Body of pancreas (tissue), 4 donors: ENCODE data around the gene MYEOV. TPM values are rescaled to one million over a fixed set of nuclear protein-coding genes. Genes with fewer than 3 reads are reported as not detected.
A peak's percentile ranks its signal among the peaks of the same experiment; 100 is the strongest.

Experiments
- ATAC-seq: fragments of 150-250 bp; one replicate; pipeline ENCODE4 v1.9.1; 2016
- DNase-seq, 4 donors: peaks; one replicate each; pipeline ENCODE4 v3.0.0-alpha.2; 2019
- H3K27ac ChIP-seq, 4 donors: fragments of 200-600 bp; sonication (generic); 1 replicate in 3 of 4; 2 replicates in 1 of 4; pipeline versions ENCODE4 v1.5.1 to v1.6.1; 2016 to 2019; ENCODE audit warnings: mild to moderate bottlenecking in 1 of 4, mixed read lengths in 1 of 4, moderate library complexity in 1 of 4
- H3K27me3 ChIP-seq, 2 donors: fragments of 200-600 bp; sonication (generic); one replicate each; pipeline ENCODE4 v1.6.0; 2016; ENCODE audit warnings: mild to moderate bottlenecking in 1 of 2
- H3K36me3 ChIP-seq, 2 donors: fragments of 200-600 bp; sonication (generic); replicated peaks in 1 of 2; 2 replicates each; pipeline ENCODE4 v1.5.1; 2016; ENCODE audit warnings: low read depth in 2 of 2; ENCODE audit not compliant: insufficient read depth in 1 of 2
- H3K4me1 ChIP-seq: fragments of 200-600 bp; sonication (generic); one replicate; pipeline ENCODE4 v1.6.0; 2016
- H3K4me3 ChIP-seq, 2 donors: fragments of 200-600 bp; sonication (generic); 1 replicate in 1 of 2; 2 replicates in 1 of 2; pipeline ENCODE4 v1.5.1; 2016 to 2019
- H3K9me3 ChIP-seq, 3 donors: fragments of 200-600 bp; sonication (generic); 1 replicate in 2 of 3; 2 replicates in 1 of 3; pipeline ENCODE4 v1.5.1; 2016
- POLR2A ChIP-seq, 3 donors: fragments of 450-650 bp; IDR thresholded peaks; one replicate each; pipeline ENCODE4 v1.6.1; 2016; ENCODE audit warnings: antibody characterized with exemption in 3 of 3, mild to moderate bottlenecking in 2 of 3
- WGBS, 2 donors: methylation state at CpG; one replicate each; pipeline ENCODE4 v1.1.5; 2017; 5-methylcytosine and 5-hydroxymethylcytosine counted together
- intact Hi-C: fragments of 100-400 bp; cut with DNase I; formaldehyde crosslinking; loops from one replicate; pipeline ENCODE4 v1.15.1; 2023
- total RNA-seq, 2 donors: library from RNA; depleted of rRNA; stranded (reverse); fragments of >200 nt; gene quantifications; one replicate each; pipeline ENCODE4 v1.1.0, GENCODE V29; 2016
- TF ChIP-seq, protein P1 (sequence below), 7 experiments: fragments of 450-650 bp in 4 of 7; fragments of 200-600 bp in 3 of 7; sonication (generic) in 3 of 7; IDR thresholded peaks; one replicate each; pipeline ENCODE4 v1.5.1; 2016 to 2019; ENCODE audit warnings: antibody characterized with exemption in 7 of 7

MYEOV gene
- total RNA-seq, 2 donors from 2014 or later = 2.3 to 7.0 TPM

DNA sequence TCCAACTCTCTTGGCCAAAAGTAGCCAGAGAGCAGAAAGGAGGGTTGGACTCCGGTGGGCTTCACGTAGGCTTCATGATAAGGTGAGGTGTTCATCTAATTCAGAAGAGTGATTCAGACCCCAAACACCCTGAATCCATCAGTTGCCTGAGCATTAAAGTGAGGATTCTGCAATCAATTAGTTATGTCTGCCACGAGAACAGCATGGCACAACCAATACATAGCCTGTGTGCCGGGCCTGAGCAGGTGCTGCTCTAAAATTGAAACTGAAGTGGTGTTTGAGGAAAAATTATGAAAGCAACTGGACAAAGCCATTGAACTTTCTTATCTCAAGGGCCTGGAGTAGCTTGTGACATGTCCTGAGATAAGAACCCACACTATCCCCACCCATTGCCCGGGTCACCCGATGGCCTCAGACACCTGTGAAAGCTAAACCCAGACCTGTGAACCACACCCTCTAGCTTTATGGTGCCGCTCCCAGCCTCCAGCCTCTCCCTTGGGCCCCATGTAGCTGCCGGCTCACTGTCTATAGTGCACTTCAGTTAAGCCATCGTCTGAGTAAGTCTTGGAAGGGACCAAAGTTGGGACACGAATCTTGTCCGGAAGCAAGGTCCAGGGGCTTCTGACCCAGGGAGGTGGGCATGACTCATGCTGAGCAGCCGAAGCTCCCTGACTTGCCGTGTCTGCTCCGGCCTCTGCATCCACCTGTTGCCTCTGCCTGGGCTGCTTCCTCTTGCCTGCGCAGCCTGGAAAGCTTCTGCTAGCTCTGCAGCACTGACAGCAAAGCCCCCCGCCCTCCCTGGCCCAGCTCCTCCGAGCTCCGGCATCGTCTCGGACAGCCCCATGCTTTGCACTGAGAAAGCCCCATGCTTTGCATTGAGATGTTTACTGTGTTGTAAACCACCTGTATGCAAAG, 5.7 kb upstream of the MYEOV start:
- Histone ChIP-seq H3K4me3 (no peak overlapping the region), H3K27me3 (no peaks in the 10 kb centered on the region), H3K9me3 (no peaks in the 10 kb centered on the region), H3K36me3 (no peaks in the 10 kb centered on the region), H3K27ac (peak overlapping the region in 3 of 4 donors; percentile 36 to 59 (median 41)), H3K4me1 (peaks cover 11% of the 10 kb centered on the region)
- no peak for TF ChIP-seq POLR2A (IDR thresholded peaks at IDR 0.05)
- TF ChIP-seq, protein P1, sequence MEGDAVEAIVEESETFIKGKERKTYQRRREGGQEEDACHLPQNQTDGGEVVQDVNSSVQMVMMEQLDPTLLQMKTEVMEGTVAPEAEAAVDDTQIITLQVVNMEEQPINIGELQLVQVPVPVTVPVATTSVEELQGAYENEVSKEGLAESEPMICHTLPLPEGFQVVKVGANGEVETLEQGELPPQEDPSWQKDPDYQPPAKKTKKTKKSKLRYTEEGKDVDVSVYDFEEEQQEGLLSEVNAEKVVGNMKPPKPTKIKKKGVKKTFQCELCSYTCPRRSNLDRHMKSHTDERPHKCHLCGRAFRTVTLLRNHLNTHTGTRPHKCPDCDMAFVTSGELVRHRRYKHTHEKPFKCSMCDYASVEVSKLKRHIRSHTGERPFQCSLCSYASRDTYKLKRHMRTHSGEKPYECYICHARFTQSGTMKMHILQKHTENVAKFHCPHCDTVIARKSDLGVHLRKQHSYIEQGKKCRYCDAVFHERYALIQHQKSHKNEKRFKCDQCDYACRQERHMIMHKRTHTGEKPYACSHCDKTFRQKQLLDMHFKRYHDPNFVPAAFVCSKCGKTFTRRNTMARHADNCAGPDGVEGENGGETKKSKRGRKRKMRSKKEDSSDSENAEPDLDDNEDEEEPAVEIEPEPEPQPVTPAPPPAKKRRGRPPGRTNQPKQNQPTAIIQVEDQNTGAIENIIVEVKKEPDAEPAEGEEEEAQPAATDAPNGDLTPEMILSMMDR (IDR thresholded peaks at IDR 0.05) = no peak
- no peak for ATAC-seq
- WGBS, 2 donors = 81 to 85% methylated on average over 15 to 20 of the region's 20 CpGs
- DNase-seq = no peak
- intact Hi-C loops = no loop called here

DNA sequence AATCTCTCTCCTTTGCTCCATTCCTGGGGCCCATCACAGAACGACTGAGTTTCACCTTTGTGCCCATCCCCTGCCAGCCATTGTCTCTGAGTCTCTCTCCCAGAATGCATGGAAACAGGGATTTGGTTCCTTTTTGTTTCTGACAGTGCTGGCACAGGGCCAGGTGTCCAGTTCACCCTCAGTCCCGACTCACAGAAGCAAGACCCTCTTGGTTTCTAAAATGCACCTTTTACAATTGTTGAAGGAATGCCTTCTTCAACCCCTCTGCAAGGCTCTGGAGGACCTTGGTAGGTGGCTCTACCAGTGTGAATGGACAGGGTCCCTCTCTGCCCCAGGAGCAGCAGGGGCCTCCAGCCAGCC, 5.1 kb upstream of the MYEOV start:
- Histone ChIP-seq H3K4me3 (no peak overlapping the region), H3K36me3 (no peaks in the 10 kb centered on the region), H3K27ac (no peak overlapping the region), H3K9me3 (no peaks in the 10 kb centered on the region), H3K27me3 (no peaks in the 10 kb centered on the region), H3K4me1 (peaks cover 11% of the 10 kb centered on the region)
- ATAC-seq = no peak
- intact Hi-C loops = no loop called here
- TF ChIP-seq POLR2A (IDR thresholded peaks at IDR 0.05) = no peak
- TF ChIP-seq, protein P1 (IDR thresholded peaks at IDR 0.05) = no peak
- WGBS, 2 donors = 61 to 62% methylated on average over 2 of the region's 2 CpGs
- no peak for DNase-seq

DNA sequence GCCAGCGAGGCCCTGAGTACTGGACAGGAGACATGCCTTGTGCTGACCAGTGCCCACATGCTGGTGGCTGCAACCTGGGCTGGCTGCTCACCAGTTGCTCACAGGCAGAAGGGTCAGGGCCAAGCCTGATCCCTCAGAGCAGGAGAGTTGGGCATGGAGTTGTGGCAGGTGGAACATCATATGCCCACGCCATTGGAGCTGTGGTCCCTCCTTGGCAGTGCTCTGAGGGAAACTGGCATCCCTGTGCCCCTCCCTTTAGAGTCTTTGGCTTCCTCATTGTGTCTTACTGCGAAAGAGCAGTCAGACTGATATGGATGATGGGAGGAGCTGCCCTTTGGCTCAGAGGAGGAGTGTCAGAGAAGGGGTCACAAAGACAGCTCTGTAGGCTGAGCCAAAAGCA, 3.1 kb upstream of the MYEOV start:
- no peaks in the 10 kb centered on the region for H3K27me3 ChIP-seq
- DNase-seq = no peak
- intact Hi-C loops = no loop called here
- no peak for ATAC-seq
- H3K36me3 ChIP-seq = no peaks in the 10 kb centered on the region
- no peaks in the 10 kb centered on the region for H3K9me3 ChIP-seq
- TF ChIP-seq POLR2A (IDR thresholded peaks at IDR 0.05) = no peak
- TF ChIP-seq, protein P1 (IDR thresholded peaks at IDR 0.05) = no peak
- WGBS, 2 donors = 87 to 100% methylated on average over 2 to 3 of the region's 3 CpGs
- no peak overlapping the region for H3K4me3 ChIP-seq
- H3K27ac ChIP-seq = no peak overlapping the region
- H3K4me1 ChIP-seq = peaks cover 11% of the 10 kb centered on the region

DNA sequence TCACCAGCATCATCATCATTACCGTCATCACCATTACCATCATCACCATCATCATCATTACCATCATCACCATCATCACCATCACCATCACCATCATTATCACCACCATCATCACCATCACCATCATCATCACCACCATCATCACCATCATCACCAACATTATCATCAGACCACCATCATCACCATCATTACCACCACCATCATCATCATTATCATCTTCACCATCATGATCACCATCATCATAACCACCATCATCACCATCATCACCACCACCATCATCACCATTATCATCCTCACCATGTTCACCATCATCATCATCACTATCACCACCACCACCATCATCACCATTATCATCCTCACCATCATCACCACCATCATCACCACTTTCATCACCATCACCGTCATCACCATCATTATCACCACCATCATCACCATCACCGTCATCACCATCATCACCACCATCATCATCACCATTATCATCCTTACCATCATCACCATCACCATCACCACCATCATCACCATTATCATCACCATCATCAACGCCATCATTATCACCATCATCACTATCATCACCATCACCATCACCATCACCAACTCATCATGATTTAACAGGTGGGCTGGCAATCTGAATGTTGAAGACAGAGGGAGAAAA, 2.4 kb upstream of the MYEOV start:
- no peaks in the 10 kb centered on the region for H3K36me3 ChIP-seq
- no peak for TF ChIP-seq POLR2A (IDR thresholded peaks at IDR 0.05)
- TF ChIP-seq, protein P1 (IDR thresholded peaks at IDR 0.05) = no peak

More for the DNA sequence above, 2.4 kb upstream of the MYEOV start:
- DNase-seq = no peak
- Histone ChIP-seq H3K9me3 (no peaks in the 10 kb centered on the region), H3K27ac (no peak overlapping the region), H3K4me1 (peaks cover 18% of the 10 kb centered on the region), H3K27me3 (no peaks in the 10 kb centered on the region), H3K4me3 (no peak overlapping the region)
- no peak for ATAC-seq
- 67 to 76% methylated on average over 4 of the region's 4 CpGs for WGBS, 2 donors
- intact Hi-C loops = no loop called here
